H1 (cell line): ENCODE data around the gene SLC12A8. TPM values are rescaled to one million over a fixed set of nuclear protein-coding genes. Genes with fewer than 3 reads are reported as not detected.

Source experiments
- CTCF ChIA-PET: fragments of 300-600 bp; sonication (Branson Sonifier 250); formaldehyde crosslinking; loops from one replicate; lab custom pipeline; 2021; ENCODE audit not compliant: partially characterized antibody; lab: Charles Lee
- POLR2A ChIA-PET: fragments of 300-600 bp; sonication (Branson Sonifier 250); formaldehyde crosslinking; loops from one replicate; lab custom pipeline; 2021; ENCODE audit warnings: inconsistent platforms; ENCODE audit not compliant: partially characterized antibody; lab: Charles Lee
- DNase-seq, 2 experiments: peaks; one replicate each; pipeline versions ENCODE4 v3.0.0 to v3.0.0-alpha.2; 2010 to 2022; ENCODE audit warnings: low spot score in 2 of 2, low read depth in 1 of 2, mixed read lengths in 1 of 2
- FAIRE-seq: peaks from 2 replicates; lab custom pipeline; 2011; peaks lifted over from hg19 to GRCh38; lab: Jason Lieb, UNC
- H2AFZ ChIP-seq: 2 replicates; pipeline ENCODE4 v1.8.1; 2012; ENCODE audit warnings: low read length, inconsistent platforms
- H2AK5ac ChIP-seq: 2 replicates; pipeline ENCODE4 v1.6.1; 2013; ENCODE audit warnings: low read depth, low read length
- H2BK120ac ChIP-seq: replicated peaks from 2 replicates; pipeline ENCODE3; 2013; ENCODE audit warnings: low read depth, low read length, inconsistent platforms
- H2BK12ac ChIP-seq: 2 replicates; pipeline ENCODE4 v1.6.1; 2013; ENCODE audit warnings: low read depth, low read length
- H2BK15ac ChIP-seq: 2 replicates; pipeline ENCODE4 v1.6.1; 2013; ENCODE audit warnings: low read length
- H2BK20ac ChIP-seq: 2 replicates; pipeline ENCODE4 v1.6.1; 2013; ENCODE audit warnings: low read length
- H2BK5ac ChIP-seq: 2 replicates; pipeline ENCODE4 v1.6.1; 2013; ENCODE audit warnings: low read depth, low read length
- H3K14ac ChIP-seq: 2 replicates; pipeline ENCODE4 v1.6.1; 2013; ENCODE audit warnings: inconsistent platforms; ENCODE audit not compliant: insufficient read length
- H3K18ac ChIP-seq: 2 replicates; pipeline ENCODE4 v1.6.1; 2013; ENCODE audit warnings: low read length; ENCODE audit errors: extremely low read depth
- H3K23ac ChIP-seq: 2 replicates; pipeline ENCODE4 v1.6.1; 2013; ENCODE audit warnings: inconsistent platforms; ENCODE audit not compliant: insufficient read length
- H3K23me2 ChIP-seq: 2 replicates; pipeline ENCODE4 v1.6.1; 2013; ENCODE audit warnings: low read depth, low read length
- H3K27ac ChIP-seq: 2 replicates; pipeline ENCODE4 v1.6.1; 2011; ENCODE audit warnings: low read depth, low read length, inconsistent platforms
- H3K27me3 ChIP-seq, 4 experiments: replicated peaks in 1 of 4; 1 replicate in 1 of 4; 2 replicates in 3 of 4; pipeline versions ENCODE4 v1.6.1 to v1.8.1; 2011 to 2013; ENCODE audit warnings: low read length in 3 of 4, mild to moderate bottlenecking in 3 of 4, inconsistent platforms in 2 of 4, mixed read lengths in 2 of 4, moderate library complexity in 1 of 4; ENCODE audit not compliant: control insufficient read depth in 3 of 4, insufficient read depth in 3 of 4; ENCODE audit errors: extremely low read depth in 1 of 4
- H3K36me3 ChIP-seq, 4 experiments: 2 replicates each; pipeline versions ENCODE4 v1.6.1 to v1.8.1; 2011 to 2013; ENCODE audit warnings: mild to moderate bottlenecking in 4 of 4, low read length in 3 of 4, moderate library complexity in 2 of 4, control low read depth in 1 of 4, inconsistent platforms in 1 of 4; ENCODE audit not compliant: insufficient read depth in 4 of 4, control insufficient read depth in 2 of 4
- H3K4ac ChIP-seq: replicated peaks from 2 replicates; pipeline ENCODE3; 2013; ENCODE audit warnings: low read length, low read depth, mixed read lengths, inconsistent platforms; ENCODE audit not compliant: insufficient read length
- H3K4me1 ChIP-seq, 4 experiments: replicated peaks in 1 of 4; 1 replicate in 1 of 4; 2 replicates in 3 of 4; pipeline versions ENCODE4 v1.6.1 to v1.8.1; 2011 to 2013; ENCODE audit warnings: low read length in 3 of 4, inconsistent platforms in 2 of 4, mixed read lengths in 1 of 4; ENCODE audit not compliant: insufficient read depth in 4 of 4, control insufficient read depth in 3 of 4
- H3K4me2 ChIP-seq, 2 experiments: 2 replicates each; pipeline versions ENCODE4 v1.6.1 to v1.8.1; 2011 to 2013; ENCODE audit warnings: low read depth in 2 of 2, low read length in 2 of 2, control low read depth in 1 of 2, inconsistent platforms in 1 of 2, mild to moderate bottlenecking in 1 of 2; ENCODE audit not compliant: insufficient read depth in 1 of 2
- H3K4me3 ChIP-seq, 4 experiments: fragments of 200-600, 300-600 bp in 1 of 4; sonication (generic), shearing (Covaris generic), sonication (Bioruptor Twin) in 1 of 4; 2 replicates each; pipeline versions ENCODE4 v1.5.1 to v1.8.1; 2011 to 2016; ENCODE audit warnings: low read length in 4 of 4, low read depth in 3 of 4, control low read depth in 2 of 4, inconsistent platforms in 2 of 4, mild to moderate bottlenecking in 2 of 4, mixed read lengths in 1 of 4, moderate library complexity in 1 of 4; ENCODE audit not compliant: insufficient read depth in 2 of 4; ENCODE audit errors: extremely low read depth in 1 of 4
- H3K56ac ChIP-seq: replicated peaks from 2 replicates; pipeline ENCODE3; 2013; ENCODE audit warnings: low read depth, mild to moderate bottlenecking, mixed read lengths, low read length, inconsistent platforms; ENCODE audit not compliant: insufficient read length
- H3K79me1 ChIP-seq: 2 replicates; pipeline ENCODE4 v1.6.1; 2013; ENCODE audit warnings: low read depth, low read length, control low read depth
- H3K79me2 ChIP-seq, 2 experiments: 2 replicates each; pipeline versions ENCODE4 v1.6.1 to v1.8.1; 2012 to 2013; ENCODE audit warnings: low read length in 2 of 2, mild to moderate bottlenecking in 2 of 2, inconsistent platforms in 1 of 2; ENCODE audit not compliant: insufficient read depth in 2 of 2, control insufficient read depth in 1 of 2
- H3K9ac ChIP-seq, 4 experiments: replicated peaks in 1 of 4; 1 replicate in 1 of 4; 2 replicates in 3 of 4; pipeline versions ENCODE4 v1.6.1 to v1.8.1; 2011 to 2013; ENCODE audit warnings: low read depth in 3 of 4, low read length in 3 of 4, control low read depth in 2 of 4, mild to moderate bottlenecking in 2 of 4, moderate library complexity in 2 of 4, inconsistent platforms in 1 of 4; ENCODE audit errors: extremely low read depth in 1 of 4
- H3K9me3 ChIP-seq, 2 experiments: 2 replicates each; pipeline versions ENCODE4 v1.6.1 to v1.8.1; 2012 to 2013; ENCODE audit warnings: mild to moderate bottlenecking in 2 of 2, moderate library complexity in 2 of 2, control low read depth in 1 of 2, inconsistent platforms in 1 of 2, low read depth in 1 of 2, low read length in 1 of 2, mixed read lengths in 1 of 2; ENCODE audit not compliant: insufficient read depth in 2 of 2
- H4K20me1 ChIP-seq, 2 experiments: replicated peaks in 1 of 2; 2 replicates each; pipeline versions ENCODE3 to v1.8.1; 2011 to 2013; ENCODE audit warnings: inconsistent platforms in 2 of 2, low read length in 2 of 2, mild to moderate bottlenecking in 1 of 2; ENCODE audit not compliant: insufficient read depth in 2 of 2, control insufficient read depth in 1 of 2
- H4K5ac ChIP-seq: 2 replicates; pipeline ENCODE4 v1.6.1; 2013; ENCODE audit warnings: low read length, low read depth, mixed read lengths, inconsistent platforms; ENCODE audit not compliant: insufficient read length
- H4K8ac ChIP-seq: 2 replicates; pipeline ENCODE4 v1.8.0; 2013; ENCODE audit warnings: mild to moderate bottlenecking, moderate library complexity, low read length, inconsistent platforms; ENCODE audit not compliant: insufficient read depth; ENCODE audit errors: extremely low read depth
- H4K91ac ChIP-seq: replicated peaks from 2 replicates; pipeline ENCODE3; 2013; ENCODE audit warnings: low read length, mixed read lengths, inconsistent platforms; ENCODE audit not compliant: insufficient read length
- KDM1A ChIP-seq: fragments of 200-600, 300-600 bp; sonication (generic); IDR thresholded peaks from 2 replicates; pipeline ENCODE4 v1.7.1; 2016; ENCODE audit warnings: mild to moderate bottlenecking, low read length, borderline replicate concordance
- KDM4A ChIP-seq: IDR thresholded peaks from one replicate; pipeline ENCODE4 v1.7.1; 2012; ENCODE audit warnings: low read depth, mild to moderate bottlenecking, moderate library complexity, low read length, inconsistent platforms; ENCODE audit not compliant: severe bottlenecking
- KDM5A ChIP-seq: fragments of 200-600 bp; IDR thresholded peaks from 2 replicates; pipeline ENCODE4 v1.7.1; 2012; ENCODE audit warnings: mild to moderate bottlenecking, low read length, inconsistent platforms, mixed read lengths
- NANOG ChIP-seq: IDR thresholded peaks from 2 replicates; pipeline ENCODE4 v1.6.1; 2011; ENCODE audit warnings: low read length, low read depth, mild to moderate bottlenecking, inconsistent platforms; ENCODE audit not compliant: insufficient read depth, poor library complexity, severe bottlenecking
- RAD21 ChIP-seq, 2 experiments: IDR thresholded peaks in 1 of 2; conservative IDR thresholded peaks in 1 of 2; 2 replicates each; pipeline ENCODE4 v1.6.1; 2011; ENCODE audit warnings: low read depth in 2 of 2, low read length in 2 of 2, improper control_type of control experiment in 1 of 2, inconsistent platforms in 1 of 2, mild to moderate bottlenecking in 1 of 2, moderate library complexity in 1 of 2
- RXRA ChIP-seq: IDR thresholded peaks from 2 replicates; pipeline ENCODE4 v1.6.1; 2011; ENCODE audit warnings: low read depth, mild to moderate bottlenecking, low read length, moderate library complexity; ENCODE audit not compliant: insufficient read depth
- SAP30 ChIP-seq: fragments of 300-600 bp; sonication (generic); IDR thresholded peaks from 2 replicates; pipeline ENCODE4 v1.7.1; 2012; ENCODE audit warnings: low read length, moderate library complexity, mild to moderate bottlenecking, inconsistent platforms; ENCODE audit not compliant: insufficient read depth, insufficient replicate concordance
- SP1 ChIP-seq: IDR thresholded peaks from 2 replicates; pipeline ENCODE4 v1.6.1; 2011; ENCODE audit warnings: low read depth, low read length
- TBP ChIP-seq: IDR thresholded peaks from 2 replicates; pipeline ENCODE4 v1.6.1; 2011; ENCODE audit warnings: low read depth, low read length, improper control_type of control experiment
- TEAD4 ChIP-seq: IDR thresholded peaks from 2 replicates; pipeline ENCODE4 v1.6.1; 2012; ENCODE audit warnings: low read depth, low read length, inconsistent platforms, mixed read lengths
- polyA plus RNA-seq, 7 experiments: library from polyadenylated mRNA; depleted of rRNA in 3 of 7; stranded (reverse) in 5 of 7; unstranded in 2 of 7; fragments of >200 nt in 5 of 7; fragments of 200-250 nt in 2 of 7; gene quantifications; 1 replicate in 5 of 7; 2 replicates in 1 of 7; 4 replicates in 1 of 7; pipeline versions ENCODE4 v1.2.1 to v1.2.3, GENCODE V29; 2011 to 2013; ENCODE audit warnings: missing spikeins in 2 of 7, mixed read lengths in 2 of 7
- total RNA-seq: library from RNA; stranded (reverse); fragmentation: NEBNext Ultra II Directional; extraction: Animal tissue kit (Norgen Biotek cat#: 25700); gene quantifications from 2 replicates; pipeline ENCODE4 v1.2.1, GENCODE V29; 2021

SLC12A8 gene
- total and polyA plus RNA-seq, 2 of the 8 experiments (the other 6 are each of a cell fraction or from before 2014, with no cell fraction given): 13.7 to 14.4 TPM

DNA sequence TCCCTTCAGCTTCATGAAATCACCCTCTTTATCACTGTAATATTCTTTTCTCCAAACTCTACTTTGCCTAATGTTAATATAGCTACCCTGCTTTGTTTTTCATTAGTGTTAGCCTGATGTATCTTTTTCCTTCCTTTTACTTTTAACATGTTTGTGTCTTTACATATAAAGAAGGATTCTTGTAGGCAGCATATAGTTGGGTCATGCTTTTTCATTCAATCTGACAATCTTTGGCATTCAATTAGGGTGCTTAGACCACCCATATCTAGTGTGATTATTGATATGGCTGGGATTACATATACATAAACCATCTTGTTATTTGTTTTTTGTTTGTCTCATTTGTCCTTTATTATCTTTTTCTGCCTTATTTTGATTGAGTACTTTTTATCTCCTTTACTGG lies 121.9 kb downstream of the SLC12A8 start:
- DNase-seq: no peak
- Histone ChIP-seq H3K9ac (no peak overlapping the region), H3K4me3 (no peak overlapping the region), H2BK5ac (no peak overlapping the region), H2AK5ac (no peak overlapping the region), H3K18ac (no peak overlapping the region), H3K4me1 (no peaks in the 10 kb centered on the region), H3K27me3 (peaks cover 0 to 1% (median 0%) of the 10 kb centered on the region in 4 experiments; a peak in 1 of 7 replicates), H3K4ac (no peak overlapping the region), H2BK20ac (no peak overlapping the region), H4K91ac (no peak overlapping the region), H4K8ac (no peak overlapping the region), H3K79me2 (no peaks in the 10 kb centered on the region), H3K9me3 (no peaks in the 10 kb centered on the region), H4K20me1 (peaks cover 0 to 2% of the 10 kb centered on the region in 2 experiments), H3K56ac (no peak overlapping the region), H3K79me1 (0 out of 2 replicates have a peak, but pooled peaks cover 2% of the 10 kb centered on the region), H3K23me2 (no peaks in the 10 kb centered on the region), H2BK120ac (no peak overlapping the region), H3K27ac (no peak overlapping the region), H3K14ac (no peak overlapping the region), H4K5ac (no peak overlapping the region), H2BK15ac (no peak overlapping the region), H3K4me2 (no peak overlapping the region), H3K23ac (no peak overlapping the region), H2AFZ (no peak overlapping the region), H2BK12ac (no peak overlapping the region), H3K36me3 (peaks cover 0 to 6% (median 1%) of the 10 kb centered on the region in 4 experiments; a peak in 5 of 8 replicates)
- CTCF ChIA-PET: interaction anchor here (0.6 to 0.7 kb wide), 3 partner anchors 17 to 286 kb away, joined by 3 to 4 read pairs (median 3); no protein-coding TSS in a partner anchor
- POLR2A ChIA-PET: no interaction called here
- FAIRE-seq: no peak
- no peak for TF ChIP-seq TBP
- TF ChIP-seq SP1: no peak
- no peak for TF ChIP-seq RXRA
- no peak for TF ChIP-seq NANOG
- TF ChIP-seq TEAD4: no peak
- no peak for TF ChIP-seq SAP30
- TF ChIP-seq KDM4A: no peak
- TF ChIP-seq RAD21 (IDR thresholded peaks at IDR 0.05 in 1 of 2, conservative IDR thresholded peaks at IDR 0.05 in 1 of 2; ENCODE audit: low read depth in 2 of 2, low read length in 2 of 2): no peak
- TF ChIP-seq KDM5A: no peak
- TF ChIP-seq KDM1A: no peak
